ENCODE measurements around the gene AAGAB.

The AAGAB gene

GRCh38 chr15:67208396-67208795 is 46.1 kb downstream of the AAGAB start:
- Mint-ChIP-seq H3K36me3 (ENCODE audit: low read depth) (peaks cover 31% of the 10 kb centered on the region), H3K4me1 (no peaks in the 10 kb centered on the region), H3K4me3 (no peak overlapping the region), H3K9me3 (no peaks in the 10 kb centered on the region), H3K27me3 (ENCODE audit: low read depth, poor library complexity) (no peaks in the 10 kb centered on the region), H3K27ac (no peak overlapping the region)
- DNase-seq, result no peak
- no peak for TF ChIP-seq CTCF (IDR thresholded peaks at IDR 0.05)

- Mint-ChIP-seq H3K36me3 (ENCODE audit: low read depth) (peaks cover 31% of the 10 kb centered on the region), H3K4me1 (no peaks in the 10 kb centered on the region), H3K9me3 (no peaks in the 10 kb centered on the region), H3K27ac (no peak overlapping the region), H3K4me3 (no peak overlapping the region), H3K27me3 (ENCODE audit: low read depth, poor library complexity) (no peaks in the 10 kb centered on the region)
- TF ChIP-seq CTCF (IDR thresholded peaks at IDR 0.05), result no peak
- DNase-seq, result no peak
These were observed 46.8 kb downstream of the AAGAB start for GRCh38 chr15:67207555-67208207.

GRCh38 chr15:67202991-67203390 is 51.5 kb downstream of the AAGAB start:
- peaks cover 40% of the 10 kb centered on the region for H3K36me3 Mint-ChIP-seq (ENCODE audit: low read depth)
- no peaks in the 10 kb centered on the region for H3K9me3 Mint-ChIP-seq
- TF ChIP-seq CTCF (IDR thresholded peaks at IDR 0.05), result no peak
- no peak overlapping the region for H3K4me3 Mint-ChIP-seq
- H3K27me3 Mint-ChIP-seq (ENCODE audit: low read depth, poor library complexity), result no peaks in the 10 kb centered on the region
- no peak overlapping the region for H3K27ac Mint-ChIP-seq
- H3K4me1 Mint-ChIP-seq, result peaks cover 27% of the 10 kb centered on the region
- no peak for DNase-seq

- no peak for TF ChIP-seq CTCF (IDR thresholded peaks at IDR 0.05)
- no peak for DNase-seq
- Mint-ChIP-seq H3K4me1 (peaks cover 32% of the 10 kb centered on the region), H3K9me3 (no peaks in the 10 kb centered on the region), H3K36me3 (ENCODE audit: low read depth) (peaks cover 44% of the 10 kb centered on the region), H3K27ac (no peak overlapping the region), H3K27me3 (ENCODE audit: low read depth, poor library complexity) (no peaks in the 10 kb centered on the region), H3K4me3 (no peak overlapping the region)
These were observed 52.4 kb downstream of the AAGAB start for GRCh38 chr15:67202091-67202490.

GRCh38 chr15:67201136-67201535 is 53.3 kb downstream of the AAGAB start:
- peak overlapping the region; percentile 72 for H3K27ac Mint-ChIP-seq
- no peak for TF ChIP-seq CTCF (IDR thresholded peaks at IDR 0.05)
- peaks cover 39% of the 10 kb centered on the region for H3K4me1 Mint-ChIP-seq
- no peaks in the 10 kb centered on the region for H3K9me3 Mint-ChIP-seq
- H3K4me3 Mint-ChIP-seq, result no peak overlapping the region
- H3K27me3 Mint-ChIP-seq (ENCODE audit: low read depth, poor library complexity), result no peaks in the 10 kb centered on the region
- peaks cover 45% of the 10 kb centered on the region for H3K36me3 Mint-ChIP-seq (ENCODE audit: low read depth)
- no peak for DNase-seq
